Osteoblast (primary cell): ENCODE measurements around the gene CCDC92. TPM values are rescaled to one million over a fixed set of nuclear protein-coding genes. Genes with fewer than 3 reads are reported as not detected.

ENCODE experiments used
- DNase-seq: peaks from one replicate; pipeline ENCODE4 v3.0.0; 2011; ENCODE audit warnings: low spot score, mixed read lengths; ENCODE audit not compliant: insufficient read length; ENCODE audit errors: missing footprints
- H2AFZ ChIP-seq: 2 replicates; pipeline ENCODE4 v1.6.0; 2011; ENCODE audit warnings: mild to moderate bottlenecking, low read length
- H3K27ac ChIP-seq: 2 replicates; pipeline ENCODE4 v1.5.1; 2011; ENCODE audit warnings: mild to moderate bottlenecking, low read depth, low read length, moderate library complexity
- H3K27me3 ChIP-seq: 2 replicates; pipeline ENCODE4 v1.6.0; 2012; ENCODE audit warnings: mild to moderate bottlenecking, control low read depth, inconsistent platforms, low read length, moderate library complexity; ENCODE audit not compliant: insufficient read depth
- H3K36me3 ChIP-seq: 2 replicates; pipeline ENCODE4 v1.5.1; 2011; ENCODE audit warnings: mild to moderate bottlenecking, low read length, control low read depth, moderate library complexity; ENCODE audit not compliant: insufficient read depth
- H3K4me1 ChIP-seq: 2 replicates; pipeline ENCODE4 v1.5.1; 2011; ENCODE audit warnings: mild to moderate bottlenecking, low read length, control low read depth, moderate library complexity; ENCODE audit not compliant: insufficient read depth
- H3K4me2 ChIP-seq: 2 replicates; pipeline ENCODE4 v1.6.0; 2011; ENCODE audit warnings: mild to moderate bottlenecking, low read length; ENCODE audit not compliant: insufficient read depth
- H3K4me3 ChIP-seq: fragments of 200-600 bp; sonication (generic); 3 replicates; pipeline ENCODE4 v1.5.1; 2012; ENCODE audit warnings: mild to moderate bottlenecking, low read length, inconsistent platforms; ENCODE audit not compliant: insufficient read depth
- H3K79me2 ChIP-seq: 2 replicates; pipeline ENCODE4 v1.6.0; 2012; ENCODE audit warnings: mild to moderate bottlenecking, low read length, control low read depth, inconsistent platforms; ENCODE audit not compliant: insufficient read depth
- H3K9me3 ChIP-seq: 2 replicates; pipeline ENCODE4 v1.5.1; 2011; ENCODE audit warnings: low read depth, low read length, control low read depth
- H4K20me1 ChIP-seq: 2 replicates; pipeline ENCODE4 v1.6.0; 2012; ENCODE audit warnings: mild to moderate bottlenecking, low read length, control low read depth; ENCODE audit not compliant: insufficient read depth
- CTCF ChIP-seq: IDR thresholded peaks from 2 replicates; pipeline ENCODE4 v1.5.1; 2011; ENCODE audit warnings: mild to moderate bottlenecking, low read depth, low read length, moderate library complexity; ENCODE audit errors: extremely low read depth
- total RNA-seq: library from RNA; depleted of rRNA; stranded (reverse); fragments of >200 nt; gene quantifications from 2 replicates; pipeline ENCODE4 v1.2.3, GENCODE V29; 2012

The CCDC92 gene
- total RNA-seq, 1 donor, result 25.7 TPM

DNA sequence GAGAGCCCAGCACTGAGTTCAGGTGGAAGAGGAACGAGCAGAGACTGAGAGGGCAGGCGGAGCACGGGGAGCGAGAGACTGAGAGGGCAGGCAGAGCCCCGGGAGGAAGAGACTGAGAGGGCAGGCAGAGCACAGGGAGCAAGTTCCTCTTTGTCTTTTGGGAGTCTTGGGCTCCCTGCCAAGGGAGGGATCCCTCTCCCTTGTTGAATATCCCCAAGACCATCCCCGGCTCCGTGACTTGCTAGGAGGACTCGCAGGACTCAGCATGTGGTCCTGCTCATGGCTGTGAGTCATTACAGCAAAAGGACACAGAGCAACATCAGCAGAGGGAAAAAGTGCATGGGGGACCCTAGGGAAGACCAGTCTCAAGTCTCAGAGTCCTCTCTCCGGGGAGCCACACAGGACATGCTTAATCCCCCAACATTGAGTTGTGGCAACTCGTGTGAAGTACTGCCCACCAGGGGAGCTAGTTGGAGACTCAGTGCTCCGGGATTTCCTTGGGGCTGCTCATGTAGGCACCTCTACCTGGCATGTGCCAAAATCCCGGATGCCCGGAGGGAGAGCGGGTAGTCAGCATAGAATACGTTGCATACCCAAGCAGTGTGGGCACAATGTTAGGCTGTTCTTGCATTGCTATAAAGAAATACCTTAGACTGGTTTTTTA, 81.0 kb downstream of the CCDC92 start:
- Histone ChIP-seq H3K27ac (no peak overlapping the region), H3K9me3 (no peaks in the 10 kb centered on the region), H3K27me3 (peaks cover 25% of the 10 kb centered on the region), H3K4me2 (no peak overlapping the region), H3K4me1 (no peaks in the 10 kb centered on the region), H3K79me2 (no peaks in the 10 kb centered on the region), H2AFZ (no peak overlapping the region), H3K4me3 (no peak overlapping the region), H3K36me3 (no peaks in the 10 kb centered on the region), H4K20me1 (no peaks in the 10 kb centered on the region)
- TF ChIP-seq CTCF, result no peak
- no peak for DNase-seq

DNA sequence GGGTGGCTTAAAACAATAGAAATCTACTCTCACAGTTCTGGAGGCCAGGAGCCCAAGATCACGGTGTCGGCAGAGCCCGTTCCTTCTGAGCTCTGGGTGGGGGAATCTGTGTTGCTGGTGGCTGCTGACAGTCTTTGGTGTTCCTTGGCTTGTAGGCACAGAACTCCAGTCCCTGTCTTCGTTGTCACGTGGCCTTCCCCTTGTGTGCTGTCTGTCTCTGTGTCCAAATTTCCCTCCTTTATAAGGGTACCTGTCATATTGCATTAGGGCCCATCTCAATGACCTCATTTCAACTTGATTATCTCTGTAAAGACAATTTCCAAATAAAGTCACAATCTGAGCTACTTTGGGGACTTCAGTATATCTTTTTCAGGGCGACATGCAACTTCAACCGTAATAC, 81.6 kb downstream of the CCDC92 start:
- no peak for TF ChIP-seq CTCF
- Histone ChIP-seq H3K27me3 (peaks cover 28% of the 10 kb centered on the region), H3K79me2 (no peaks in the 10 kb centered on the region), H3K4me3 (no peak overlapping the region), H2AFZ (no peak overlapping the region), H3K36me3 (no peaks in the 10 kb centered on the region), H4K20me1 (no peaks in the 10 kb centered on the region), H3K4me2 (no peak overlapping the region), H3K27ac (no peak overlapping the region), H3K9me3 (no peaks in the 10 kb centered on the region), H3K4me1 (no peaks in the 10 kb centered on the region)
- DNase-seq, result no peak

GRCh38 chr12:123890536-123890902, 82.1 kb downstream of the CCDC92 start:
- H3K36me3 ChIP-seq, result no peaks in the 10 kb centered on the region
- no peak overlapping the region for H3K4me3 ChIP-seq
- H3K27ac ChIP-seq, result no peak overlapping the region
- no peak for TF ChIP-seq CTCF
- H3K4me1 ChIP-seq, result no peaks in the 10 kb centered on the region
- no peaks in the 10 kb centered on the region for H4K20me1 ChIP-seq
- no peak overlapping the region for H2AFZ ChIP-seq
- DNase-seq, result no peak
- H3K27me3 ChIP-seq, result peaks cover 28% of the 10 kb centered on the region
- no peaks in the 10 kb centered on the region for H3K79me2 ChIP-seq
- H3K9me3 ChIP-seq, result no peaks in the 10 kb centered on the region
- no peak overlapping the region for H3K4me2 ChIP-seq

GRCh38 chr12:123889848-123890535, 82.6 kb downstream of the CCDC92 start:
- Histone ChIP-seq H3K4me2 (no peak overlapping the region), H3K36me3 (no peaks in the 10 kb centered on the region), H2AFZ (no peak overlapping the region), H3K27me3 (peaks cover 31% of the 10 kb centered on the region), H3K79me2 (no peaks in the 10 kb centered on the region), H3K4me3 (no peak overlapping the region), H4K20me1 (no peaks in the 10 kb centered on the region), H3K9me3 (no peaks in the 10 kb centered on the region), H3K27ac (no peak overlapping the region), H3K4me1 (no peaks in the 10 kb centered on the region)
- TF ChIP-seq CTCF, result no peak
- DNase-seq, result no peak
